ENCODE results near the gene ADAM19. TPM values are rescaled to one million over a fixed set of nuclear protein-coding genes. Genes with fewer than 3 reads are reported as not detected.

ADAM19 gene
- total RNA-seq, 4 donors from 2014 or later, result 1.1 to 47.9 (median 5.4) TPM

DNA sequence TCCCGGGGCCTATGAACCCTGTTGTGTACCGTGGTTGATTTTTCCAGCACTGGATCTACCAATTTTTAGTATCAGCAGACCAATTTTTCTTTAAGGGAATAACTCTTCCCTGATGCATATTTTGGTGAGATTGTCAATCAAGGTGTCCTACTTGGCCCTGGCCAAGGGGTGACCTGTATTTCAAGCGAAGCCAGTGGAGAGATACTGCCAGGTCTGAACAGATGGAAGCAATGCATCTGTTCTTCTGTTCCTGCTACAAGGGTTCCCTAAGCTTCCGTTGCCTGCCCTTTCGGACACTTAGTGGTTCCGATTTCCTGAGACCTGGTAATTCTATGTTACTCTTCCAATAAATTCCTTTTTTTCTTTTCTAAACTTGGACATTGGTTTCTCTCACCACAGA, 37.3 kb downstream of the ADAM19 start:
- H3K27me3 ChIP-seq, result no peaks in the 10 kb centered on the region
- TF ChIP-seq POLR2A (IDR thresholded peaks at IDR 0.05), result no peak
- TF ChIP-seq, protein P1, sequence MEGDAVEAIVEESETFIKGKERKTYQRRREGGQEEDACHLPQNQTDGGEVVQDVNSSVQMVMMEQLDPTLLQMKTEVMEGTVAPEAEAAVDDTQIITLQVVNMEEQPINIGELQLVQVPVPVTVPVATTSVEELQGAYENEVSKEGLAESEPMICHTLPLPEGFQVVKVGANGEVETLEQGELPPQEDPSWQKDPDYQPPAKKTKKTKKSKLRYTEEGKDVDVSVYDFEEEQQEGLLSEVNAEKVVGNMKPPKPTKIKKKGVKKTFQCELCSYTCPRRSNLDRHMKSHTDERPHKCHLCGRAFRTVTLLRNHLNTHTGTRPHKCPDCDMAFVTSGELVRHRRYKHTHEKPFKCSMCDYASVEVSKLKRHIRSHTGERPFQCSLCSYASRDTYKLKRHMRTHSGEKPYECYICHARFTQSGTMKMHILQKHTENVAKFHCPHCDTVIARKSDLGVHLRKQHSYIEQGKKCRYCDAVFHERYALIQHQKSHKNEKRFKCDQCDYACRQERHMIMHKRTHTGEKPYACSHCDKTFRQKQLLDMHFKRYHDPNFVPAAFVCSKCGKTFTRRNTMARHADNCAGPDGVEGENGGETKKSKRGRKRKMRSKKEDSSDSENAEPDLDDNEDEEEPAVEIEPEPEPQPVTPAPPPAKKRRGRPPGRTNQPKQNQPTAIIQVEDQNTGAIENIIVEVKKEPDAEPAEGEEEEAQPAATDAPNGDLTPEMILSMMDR (IDR thresholded peaks at IDR 0.05), result no peak
- DNase-seq, result no peak
- peaks cover 0 to 5% (median 0%) of the 10 kb centered on the region in 3 donors for H3K36me3 ChIP-seq
- peaks cover 0 to 26% (median 11%) of the 10 kb centered on the region in 4 donors for H3K4me1 ChIP-seq
- H3K27ac ChIP-seq, result no peak overlapping the region
- no peaks in the 10 kb centered on the region for H3K9me3 ChIP-seq
- no peak overlapping the region for H3K4me3 ChIP-seq

GRCh38 chr5:157535042-157535865, 40.3 kb downstream of the ADAM19 start:
- peak in 1 of 3 donors; percentile 45 for DNase-seq
- no peak overlapping the region for H3K4me3 ChIP-seq
- peaks cover 0 to 14% (median 0%) of the 10 kb centered on the region in 4 donors for H3K4me1 ChIP-seq
- H3K36me3 ChIP-seq, result peaks cover 0 to 5% (median 0%) of the 10 kb centered on the region in 3 donors
- no peaks in the 10 kb centered on the region for H3K9me3 ChIP-seq
- H3K27me3 ChIP-seq, result no peaks in the 10 kb centered on the region
- H3K27ac ChIP-seq, result peak overlapping the region in 3 of 4 donors; percentile 46 to 68 (median 56)
- no peak for TF ChIP-seq POLR2A (IDR thresholded peaks at IDR 0.05)
- TF ChIP-seq, protein P1 (IDR thresholded peaks at IDR 0.05), result no peak

DNA sequence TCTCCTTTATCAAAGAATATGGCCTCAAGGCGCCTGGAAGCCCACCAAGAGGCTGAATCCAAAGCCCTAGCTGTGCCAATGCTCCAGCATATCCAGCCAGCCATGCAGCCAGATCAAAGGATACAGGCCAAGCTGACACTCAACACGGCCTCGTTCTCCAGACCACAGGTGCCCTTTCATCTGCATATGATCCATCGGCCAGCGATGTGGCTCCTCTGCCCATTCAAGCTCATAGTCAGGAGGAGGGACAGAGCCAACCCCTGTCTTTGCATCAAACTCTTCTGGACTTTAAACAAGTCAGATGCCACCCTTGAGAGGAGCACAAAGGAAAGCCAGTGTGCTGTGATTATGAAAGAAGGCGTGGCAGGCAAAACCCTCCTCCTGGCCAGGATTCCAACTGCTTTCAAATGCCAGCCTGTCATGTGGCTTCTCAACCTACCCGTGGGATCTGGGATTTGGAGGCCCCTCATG, 42.5 kb downstream of the ADAM19 start:
- no peak overlapping the region for H3K4me3 ChIP-seq
- H3K9me3 ChIP-seq, result no peaks in the 10 kb centered on the region
- no peak for DNase-seq
- no peak for TF ChIP-seq POLR2A (IDR thresholded peaks at IDR 0.05)
- TF ChIP-seq, protein P1 (IDR thresholded peaks at IDR 0.05), result no peak
- peaks cover 0 to 5% (median 0%) of the 10 kb centered on the region in 3 donors for H3K36me3 ChIP-seq
- no peaks in the 10 kb centered on the region for H3K4me1 ChIP-seq
- H3K27ac ChIP-seq, result peak overlapping the region in 1 of 4 donors; percentile 11
- no peaks in the 10 kb centered on the region for H3K27me3 ChIP-seq

GRCh38 chr5:157532022-157532421, 43.6 kb downstream of the ADAM19 start:
- DNase-seq, result peak in 1 of 3 donors; percentile 24
- Histone ChIP-seq H3K9me3 (no peaks in the 10 kb centered on the region), H3K4me1 (no peaks in the 10 kb centered on the region), H3K36me3 (peaks cover 0 to 5% (median 0%) of the 10 kb centered on the region in 3 donors), H3K27ac (no peak overlapping the region), H3K4me3 (no peak overlapping the region), H3K27me3 (no peaks in the 10 kb centered on the region)
- no peak for TF ChIP-seq POLR2A (IDR thresholded peaks at IDR 0.05)
- TF ChIP-seq, protein P1 (IDR thresholded peaks at IDR 0.05), result no peak

GRCh38 chr5:157530226-157530972, 45.2 kb downstream of the ADAM19 start:
- H3K36me3 ChIP-seq, result no peaks in the 10 kb centered on the region
- no peaks in the 10 kb centered on the region for H3K9me3 ChIP-seq
- TF ChIP-seq, protein P1 (IDR thresholded peaks at IDR 0.05), result no peak
- no peak for TF ChIP-seq POLR2A (IDR thresholded peaks at IDR 0.05)
- DNase-seq, result peak in 1 of 3 donors; percentile 36
- H3K4me1 ChIP-seq, result no peaks in the 10 kb centered on the region
- no peak overlapping the region for H3K4me3 ChIP-seq
- no peaks in the 10 kb centered on the region for H3K27me3 ChIP-seq
- H3K27ac ChIP-seq, result no peak overlapping the region

All from Peyer's patch (tissue), 4 donors.